AG09309 (cell line): Measurements from ENCODE around the gene DNAH8.

Experiments
- DNase-seq: peaks from one replicate; pipeline ENCODE4 v3.0.0-alpha.2; 2010; ENCODE audit warnings: low read depth
- H3K4me3 ChIP-seq: 2 replicates; pipeline ENCODE4 v1.5.1; 2011; ENCODE audit warnings: mild to moderate bottlenecking, low read depth, low read length, moderate library complexity; ENCODE audit not compliant: control insufficient read depth
- TF ChIP-seq, protein P1 (sequence below): IDR thresholded peaks from 2 replicates; pipeline ENCODE4 v1.5.1; 2011; ENCODE audit warnings: mild to moderate bottlenecking, low read depth, low read length, inconsistent platforms; ENCODE audit not compliant: insufficient read depth, control insufficient read depth; ENCODE audit errors: missing control alignments

The DNAH8 gene

DNA sequence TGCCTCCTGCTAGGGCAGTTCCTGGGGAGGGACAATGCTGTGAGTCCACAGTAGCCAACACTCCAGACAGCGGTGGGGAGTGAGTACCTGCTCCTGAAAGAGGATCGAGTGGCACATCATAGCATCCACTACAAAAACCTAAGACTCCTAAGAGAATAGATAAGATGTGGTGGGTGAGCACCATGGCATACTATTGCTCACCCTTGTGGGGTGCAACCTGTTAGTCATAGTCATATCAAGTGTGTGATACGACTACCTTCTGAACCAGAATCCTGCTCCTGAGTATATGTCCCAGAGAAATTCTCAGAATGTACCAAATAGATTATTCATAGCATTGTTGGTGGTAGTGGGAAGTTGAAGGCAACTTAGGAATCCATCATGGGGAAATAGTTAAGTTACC lies 270.7 kb downstream of the DNAH8 start:
- no peak overlapping the region for H3K4me3 ChIP-seq
- TF ChIP-seq, protein P1, sequence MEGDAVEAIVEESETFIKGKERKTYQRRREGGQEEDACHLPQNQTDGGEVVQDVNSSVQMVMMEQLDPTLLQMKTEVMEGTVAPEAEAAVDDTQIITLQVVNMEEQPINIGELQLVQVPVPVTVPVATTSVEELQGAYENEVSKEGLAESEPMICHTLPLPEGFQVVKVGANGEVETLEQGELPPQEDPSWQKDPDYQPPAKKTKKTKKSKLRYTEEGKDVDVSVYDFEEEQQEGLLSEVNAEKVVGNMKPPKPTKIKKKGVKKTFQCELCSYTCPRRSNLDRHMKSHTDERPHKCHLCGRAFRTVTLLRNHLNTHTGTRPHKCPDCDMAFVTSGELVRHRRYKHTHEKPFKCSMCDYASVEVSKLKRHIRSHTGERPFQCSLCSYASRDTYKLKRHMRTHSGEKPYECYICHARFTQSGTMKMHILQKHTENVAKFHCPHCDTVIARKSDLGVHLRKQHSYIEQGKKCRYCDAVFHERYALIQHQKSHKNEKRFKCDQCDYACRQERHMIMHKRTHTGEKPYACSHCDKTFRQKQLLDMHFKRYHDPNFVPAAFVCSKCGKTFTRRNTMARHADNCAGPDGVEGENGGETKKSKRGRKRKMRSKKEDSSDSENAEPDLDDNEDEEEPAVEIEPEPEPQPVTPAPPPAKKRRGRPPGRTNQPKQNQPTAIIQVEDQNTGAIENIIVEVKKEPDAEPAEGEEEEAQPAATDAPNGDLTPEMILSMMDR, result no peak
- no peak for DNase-seq

DNA sequence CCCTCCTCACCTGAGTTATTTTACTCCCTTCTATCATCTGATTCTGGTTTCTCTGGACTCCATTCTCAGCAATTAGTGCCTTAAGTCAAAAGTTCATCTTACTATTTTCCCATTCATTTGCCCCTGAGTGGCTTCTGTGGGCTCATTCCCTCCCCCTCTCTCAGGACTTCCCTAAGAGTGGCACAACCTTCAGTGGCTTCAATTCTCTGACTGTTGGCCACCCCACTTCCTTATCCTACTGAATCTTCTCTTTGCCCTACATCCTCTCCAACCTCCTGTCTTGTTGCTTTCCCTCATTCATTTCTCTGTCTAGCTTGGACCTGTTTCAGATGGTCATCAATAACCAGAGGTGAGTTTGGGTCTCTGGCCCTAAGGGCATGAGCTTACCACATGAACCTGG lies 272.4 kb downstream of the DNAH8 start:
- H3K4me3 ChIP-seq, result no peak overlapping the region
- no peak for DNase-seq
- TF ChIP-seq, protein P1, result no peak

DNA sequence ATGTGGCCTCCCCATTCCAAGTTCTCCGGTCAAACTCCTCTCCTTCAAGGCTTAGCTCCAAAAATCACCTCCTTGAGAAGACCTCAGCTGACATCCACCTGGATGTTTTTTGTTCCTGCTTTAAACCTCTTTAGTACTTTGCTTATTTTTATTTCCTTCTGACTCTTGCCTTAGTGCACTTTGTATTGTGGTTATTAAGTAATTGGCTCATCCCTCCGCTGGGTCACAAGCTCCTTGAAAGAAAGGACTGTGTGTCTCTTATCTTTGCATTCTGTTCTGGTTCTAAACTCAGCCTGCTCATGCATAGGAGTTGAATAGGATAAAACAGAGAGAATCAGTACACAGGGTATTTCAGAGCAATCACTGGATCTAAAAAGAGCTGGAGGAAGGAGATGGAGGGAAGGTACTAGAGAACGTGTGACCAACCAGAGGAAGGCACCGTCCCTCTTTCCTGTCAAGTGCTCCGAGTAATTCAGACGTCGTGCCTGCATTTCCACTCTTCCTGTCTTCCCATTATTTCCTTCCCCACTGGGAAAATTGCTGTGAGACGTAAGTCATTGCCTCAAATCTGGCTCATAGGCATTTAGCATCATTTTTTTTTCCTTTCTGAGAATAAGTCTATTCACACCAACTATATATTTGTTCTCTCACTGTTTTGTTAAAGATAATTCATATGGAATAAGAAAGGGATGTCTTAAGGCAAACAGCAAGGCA lies 273.8 kb downstream of the DNAH8 start:
- TF ChIP-seq, protein P1, result no peak

DNA sequence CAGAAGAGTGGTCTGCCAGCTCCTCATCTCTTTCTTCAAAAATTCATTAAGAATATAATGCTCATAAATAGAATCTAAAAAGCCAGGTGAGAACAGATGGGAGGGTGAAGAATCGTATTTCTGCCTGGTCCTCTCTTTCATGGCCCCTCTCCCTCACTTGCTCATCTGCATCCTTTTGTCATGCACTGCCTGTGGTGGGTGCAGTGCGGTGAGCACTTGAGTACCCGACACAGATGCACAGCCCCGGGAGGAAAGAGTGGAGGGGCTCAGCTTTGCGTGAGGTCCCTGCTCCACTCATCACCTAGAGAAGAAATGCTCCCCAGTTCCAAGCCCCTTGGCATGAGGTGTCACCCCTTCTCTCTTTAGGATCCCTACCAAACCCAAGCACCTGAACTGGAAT lies 275.4 kb downstream of the DNAH8 start:
- H3K4me3 ChIP-seq, result no peak overlapping the region
- TF ChIP-seq, protein P1, result no peak
- no peak for DNase-seq

More for the DNA sequence above, 273.8 kb downstream of the DNAH8 start:
- DNase-seq, result no peak
- no peak overlapping the region for H3K4me3 ChIP-seq

DNA sequence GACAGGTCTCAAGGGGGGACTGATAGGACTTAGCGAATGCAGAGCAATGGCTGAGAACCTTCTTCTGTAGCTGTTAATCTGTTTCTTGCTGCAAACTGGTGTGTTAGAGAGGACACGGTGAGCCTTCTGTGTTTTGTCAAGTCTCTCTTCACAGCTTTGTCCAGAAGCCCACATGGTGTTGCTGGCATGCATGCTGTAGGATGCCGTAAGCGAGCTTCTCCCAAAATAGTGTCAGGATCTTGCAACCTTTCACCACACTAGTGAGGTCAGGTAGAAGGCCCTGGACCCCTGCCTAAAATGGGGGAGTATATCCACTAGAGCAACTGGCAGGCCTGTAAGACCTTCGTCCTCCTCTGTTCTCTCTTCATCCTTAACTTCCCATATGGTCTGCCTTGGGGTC lies 281.6 kb downstream of the DNAH8 start:
- TF ChIP-seq, protein P1, result no peak
- DNase-seq, result no peak
- no peak overlapping the region for H3K4me3 ChIP-seq

GRCh38 chr6:38997128-38997761 lies 282.1 kb downstream of the DNAH8 start:
- no peak overlapping the region for H3K4me3 ChIP-seq
- TF ChIP-seq, protein P1, result peak; percentile 44
- no peak for DNase-seq

DNA sequence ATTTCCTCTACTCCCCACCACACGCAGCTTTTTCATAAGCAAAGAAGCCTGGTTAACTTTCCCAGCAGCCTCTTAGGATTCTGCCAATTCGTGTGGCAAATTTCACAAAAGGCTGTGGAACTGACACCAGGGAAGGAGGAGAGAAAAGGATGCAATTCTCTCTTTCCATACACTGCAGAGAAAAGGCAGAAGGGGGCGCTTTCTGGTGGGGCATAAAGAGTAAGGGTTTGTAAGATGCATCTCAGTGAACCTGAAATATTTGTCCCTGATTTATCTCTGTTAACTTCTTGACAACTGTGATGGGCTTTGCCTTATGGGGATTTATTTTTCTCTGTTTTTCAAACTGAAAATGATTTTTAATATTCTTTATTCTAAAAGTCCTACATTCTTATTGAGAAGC lies 288.0 kb downstream of the DNAH8 start:
- no peak for DNase-seq

More for the DNA sequence above, 288.0 kb downstream of the DNAH8 start:
- TF ChIP-seq, protein P1, result peak; percentile 7
- no peak overlapping the region for H3K4me3 ChIP-seq
